ENCODE results near the gene NPSR1.
"Not testable (repeated sequence)": the region's sequence is repeated elsewhere in the genome, so short reads cannot be mapped to it uniquely, and the experiment has no call there.

Gene NPSR1

DNA sequence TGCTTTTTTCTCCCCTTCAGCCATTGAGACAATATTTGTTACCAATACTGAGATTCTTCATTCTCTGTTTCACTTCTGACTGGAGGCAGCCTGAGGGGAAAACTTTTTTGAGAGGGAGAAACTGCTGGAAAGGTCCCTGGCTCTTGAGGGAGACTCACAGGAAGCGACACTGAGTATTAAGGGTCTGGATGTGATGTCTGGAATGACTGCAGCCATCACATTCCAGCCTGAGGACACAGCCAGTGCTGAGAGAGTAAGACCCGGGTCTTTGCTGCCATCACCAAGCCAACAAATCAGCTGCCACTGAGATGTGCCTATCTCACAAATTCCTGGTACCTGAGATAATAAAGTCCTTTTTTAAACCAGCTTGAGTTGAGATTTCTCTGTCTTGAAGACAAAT lies 221.9 kb downstream of the NPSR1 start:
- no peak for TF ChIP-seq ISL1 (CRISPR knock-in tag; IDR thresholded peaks at IDR 0.05)
- no peak for TF ChIP-seq ESRRG (CRISPR knock-in tag; IDR thresholded peaks at IDR 0.05)
- TF ChIP-seq ARNTL (CRISPR knock-in tag; IDR thresholded peaks at IDR 0.05; ENCODE audit: borderline replicate concordance, low read depth), result no peak
- TF ChIP-seq, protein P1, sequence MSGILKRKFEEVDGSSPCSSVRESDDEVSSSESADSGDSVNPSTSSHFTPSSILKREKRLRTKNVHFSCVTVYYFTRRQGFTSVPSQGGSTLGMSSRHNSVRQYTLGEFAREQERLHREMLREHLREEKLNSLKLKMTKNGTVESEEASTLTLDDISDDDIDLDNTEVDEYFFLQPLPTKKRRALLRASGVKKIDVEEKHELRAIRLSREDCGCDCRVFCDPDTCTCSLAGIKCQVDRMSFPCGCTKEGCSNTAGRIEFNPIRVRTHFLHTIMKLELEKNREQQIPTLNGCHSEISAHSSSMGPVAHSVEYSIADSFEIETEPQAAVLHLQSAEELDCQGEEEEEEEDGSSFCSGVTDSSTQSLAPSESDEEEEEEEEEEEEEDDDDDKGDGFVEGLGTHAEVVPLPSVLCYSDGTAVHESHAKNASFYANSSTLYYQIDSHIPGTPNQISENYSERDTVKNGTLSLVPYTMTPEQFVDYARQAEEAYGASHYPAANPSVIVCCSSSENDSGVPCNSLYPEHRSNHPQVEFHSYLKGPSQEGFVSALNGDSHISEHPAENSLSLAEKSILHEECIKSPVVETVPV (CRISPR knock-in tag; IDR thresholded peaks at IDR 0.05), result no peak
- TF ChIP-seq, protein P2, sequence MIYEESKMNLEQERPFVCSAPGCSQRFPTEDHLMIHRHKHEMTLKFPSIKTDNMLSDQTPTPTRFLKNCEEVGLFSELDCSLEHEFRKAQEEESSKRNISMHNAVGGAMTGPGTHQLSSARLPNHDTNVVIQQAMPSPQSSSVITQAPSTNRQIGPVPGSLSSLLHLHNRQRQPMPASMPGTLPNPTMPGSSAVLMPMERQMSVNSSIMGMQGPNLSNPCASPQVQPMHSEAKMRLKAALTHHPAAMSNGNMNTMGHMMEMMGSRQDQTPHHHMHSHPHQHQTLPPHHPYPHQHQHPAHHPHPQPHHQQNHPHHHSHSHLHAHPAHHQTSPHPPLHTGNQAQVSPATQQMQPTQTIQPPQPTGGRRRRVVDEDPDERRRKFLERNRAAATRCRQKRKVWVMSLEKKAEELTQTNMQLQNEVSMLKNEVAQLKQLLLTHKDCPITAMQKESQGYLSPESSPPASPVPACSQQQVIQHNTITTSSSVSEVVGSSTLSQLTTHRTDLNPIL (CRISPR knock-in tag; IDR thresholded peaks at IDR 0.05; ENCODE audit: low read depth), result no peak
- no peak for TF ChIP-seq ZC3H10 (CRISPR knock-in tag; IDR thresholded peaks at IDR 0.05)
- TF ChIP-seq ZFP30 (CRISPR knock-in tag; IDR thresholded peaks at IDR 0.05), result no peak
- TF ChIP-seq CSDC2 (CRISPR knock-in tag; IDR thresholded peaks at IDR 0.05), result no peak
- TF ChIP-seq, protein P3, sequence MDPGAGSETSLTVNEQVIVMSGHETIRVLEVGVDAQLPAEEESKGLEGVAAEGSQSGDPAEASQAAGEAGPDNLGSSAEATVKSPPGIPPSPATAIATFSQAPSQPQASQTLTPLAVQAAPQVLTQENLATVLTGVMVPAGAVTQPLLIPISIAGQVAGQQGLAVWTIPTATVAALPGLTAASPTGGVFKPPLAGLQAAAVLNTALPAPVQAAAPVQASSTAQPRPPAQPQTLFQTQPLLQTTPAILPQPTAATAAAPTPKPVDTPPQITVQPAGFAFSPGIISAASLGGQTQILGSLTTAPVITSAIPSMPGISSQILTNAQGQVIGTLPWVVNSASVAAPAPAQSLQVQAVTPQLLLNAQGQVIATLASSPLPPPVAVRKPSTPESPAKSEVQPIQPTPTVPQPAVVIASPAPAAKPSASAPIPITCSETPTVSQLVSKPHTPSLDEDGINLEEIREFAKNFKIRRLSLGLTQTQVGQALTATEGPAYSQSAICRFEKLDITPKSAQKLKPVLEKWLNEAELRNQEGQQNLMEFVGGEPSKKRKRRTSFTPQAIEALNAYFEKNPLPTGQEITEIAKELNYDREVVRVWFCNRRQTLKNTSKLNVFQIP (CRISPR knock-in tag; IDR thresholded peaks at IDR 0.05; ENCODE audit: borderline replicate concordance, low read depth), result no peak
- TF ChIP-seq ZFP3 (CRISPR knock-in tag; IDR thresholded peaks at IDR 0.05), result no peak
- no peak for TF ChIP-seq OSR1 (CRISPR knock-in tag; IDR thresholded peaks at IDR 0.05)
- no peak for TF ChIP-seq ZNF565 (CRISPR knock-in tag; conservative IDR thresholded peaks at IDR 0.05; ENCODE audit: low read depth)
- no peak for TF ChIP-seq BACH2 (CRISPR knock-in tag; IDR thresholded peaks at IDR 0.05; ENCODE audit: borderline replicate concordance)
- no peak for TF ChIP-seq PPARA (CRISPR knock-in tag; IDR thresholded peaks at IDR 0.05; ENCODE audit: borderline replicate concordance)
- ATAC-seq, result no peak

DNA sequence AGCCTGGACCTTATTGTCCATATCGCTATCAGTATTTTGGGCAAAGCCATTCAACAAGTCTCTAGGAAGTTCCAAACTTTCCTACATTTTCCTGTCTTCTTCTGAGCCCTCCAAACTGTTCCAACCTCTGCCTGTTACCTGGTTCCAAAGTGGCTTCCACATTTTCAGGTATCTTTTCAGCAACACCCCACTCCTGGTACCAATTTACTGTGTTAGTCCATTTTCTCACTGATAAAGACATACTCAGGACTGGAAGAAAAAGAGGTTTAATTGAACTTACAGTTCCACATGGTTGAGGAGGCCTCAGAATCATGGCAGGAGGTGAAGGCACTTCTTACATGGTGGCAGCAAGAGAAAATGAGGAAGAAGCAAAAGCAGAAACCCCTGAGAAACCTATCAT lies 225.8 kb downstream of the NPSR1 start:
- ATAC-seq, result not testable (repeated sequence)

DNA sequence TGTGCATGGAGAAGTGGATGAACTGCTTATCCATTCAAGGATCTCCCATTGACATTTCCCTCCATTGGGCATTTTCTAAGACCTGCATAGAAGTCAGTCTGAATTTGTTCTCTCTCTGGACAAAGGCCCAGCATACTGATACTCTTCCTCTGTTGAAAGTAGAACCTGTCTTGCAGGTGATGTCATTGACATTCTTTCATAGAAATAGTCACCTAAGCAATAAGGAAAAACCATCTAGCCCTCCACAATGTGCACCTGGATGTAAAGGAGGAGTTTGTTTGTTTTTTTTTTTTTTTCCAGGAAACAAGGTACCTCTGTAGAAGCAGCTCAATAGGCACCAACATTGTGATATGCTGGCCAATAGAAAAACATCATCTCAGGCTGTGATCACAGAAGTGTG lies 228.8 kb downstream of the NPSR1 start:
- TF ChIP-seq TCF4 (CRISPR knock-in tag; IDR thresholded peaks at IDR 0.05; ENCODE audit: borderline replicate concordance), result no peak
- no peak for ATAC-seq

DNA sequence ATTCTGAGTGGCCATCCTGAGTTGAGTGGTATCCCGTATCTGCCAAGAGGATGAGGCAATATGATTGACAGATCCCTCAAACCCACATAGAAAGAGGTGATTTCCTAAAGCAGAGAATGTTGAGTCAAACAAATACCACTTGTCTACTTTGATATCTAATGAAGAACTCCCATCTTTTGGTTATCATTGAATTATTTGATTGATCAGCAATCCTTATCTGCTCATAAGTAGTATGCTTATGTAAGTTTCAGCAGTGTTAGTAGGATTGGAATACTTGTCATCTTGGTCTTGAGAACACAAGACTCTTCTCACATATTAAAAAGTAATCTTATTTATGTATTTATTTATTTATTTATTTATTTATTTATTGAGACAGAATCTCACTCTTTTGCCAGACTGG lies 231.9 kb downstream of the NPSR1 start:
- no peak for ATAC-seq
- TF ChIP-seq, protein P1 (CRISPR knock-in tag; IDR thresholded peaks at IDR 0.05), result no peak
- no peak for TF ChIP-seq GLIS3 (CRISPR knock-in tag; IDR thresholded peaks at IDR 0.05)
- TF ChIP-seq, protein P2 (CRISPR knock-in tag; IDR thresholded peaks at IDR 0.05; ENCODE audit: low read depth), result no peak
- TF ChIP-seq ESRRG (CRISPR knock-in tag; IDR thresholded peaks at IDR 0.05), result no peak
- TF ChIP-seq CSDC2 (CRISPR knock-in tag; IDR thresholded peaks at IDR 0.05), result no peak

DNA sequence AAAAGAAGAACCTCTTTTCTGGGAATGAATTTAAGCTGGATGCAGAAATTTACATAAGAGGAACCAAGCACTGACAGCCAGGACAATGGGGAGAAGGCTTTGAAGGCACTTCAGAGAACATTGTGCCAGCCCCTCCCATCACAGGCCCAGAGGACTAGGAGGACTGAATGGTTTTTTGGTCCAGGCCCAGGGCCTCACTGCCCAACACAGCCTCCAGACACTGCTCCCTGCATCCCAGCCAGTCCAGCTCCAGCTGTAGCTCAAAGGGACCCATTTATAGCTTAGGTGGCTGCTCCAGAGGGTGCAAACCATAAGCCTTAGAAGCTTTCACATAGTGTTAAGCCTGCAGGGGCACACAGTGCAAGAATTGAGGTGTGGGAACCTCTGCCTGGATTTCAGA lies 237.2 kb downstream of the NPSR1 start:
- ATAC-seq, result no peak
- TF ChIP-seq, protein P3 (CRISPR knock-in tag; IDR thresholded peaks at IDR 0.05; ENCODE audit: borderline replicate concordance, low read depth), result no peak
- TF ChIP-seq, protein P4, sequence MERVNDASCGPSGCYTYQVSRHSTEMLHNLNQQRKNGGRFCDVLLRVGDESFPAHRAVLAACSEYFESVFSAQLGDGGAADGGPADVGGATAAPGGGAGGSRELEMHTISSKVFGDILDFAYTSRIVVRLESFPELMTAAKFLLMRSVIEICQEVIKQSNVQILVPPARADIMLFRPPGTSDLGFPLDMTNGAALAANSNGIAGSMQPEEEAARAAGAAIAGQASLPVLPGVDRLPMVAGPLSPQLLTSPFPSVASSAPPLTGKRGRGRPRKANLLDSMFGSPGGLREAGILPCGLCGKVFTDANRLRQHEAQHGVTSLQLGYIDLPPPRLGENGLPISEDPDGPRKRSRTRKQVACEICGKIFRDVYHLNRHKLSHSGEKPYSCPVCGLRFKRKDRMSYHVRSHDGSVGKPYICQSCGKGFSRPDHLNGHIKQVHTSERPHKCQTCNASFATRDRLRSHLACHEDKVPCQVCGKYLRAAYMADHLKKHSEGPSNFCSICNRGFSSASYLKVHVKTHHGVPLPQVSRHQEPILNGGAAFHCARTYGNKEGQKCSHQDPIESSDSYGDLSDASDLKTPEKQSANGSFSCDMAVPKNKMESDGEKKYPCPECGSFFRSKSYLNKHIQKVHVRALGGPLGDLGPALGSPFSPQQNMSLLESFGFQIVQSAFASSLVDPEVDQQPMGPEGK (CRISPR knock-in tag; IDR thresholded peaks at IDR 0.05; ENCODE audit: borderline replicate concordance), result no peak
- TF ChIP-seq ZNF8 (CRISPR knock-in tag; IDR thresholded peaks at IDR 0.05), result no peak
- TF ChIP-seq SNAI2 (CRISPR knock-in tag; IDR thresholded peaks at IDR 0.05), result no peak
- TF ChIP-seq ZFP30 (CRISPR knock-in tag; IDR thresholded peaks at IDR 0.05), result no peak
- TF ChIP-seq ARNTL (CRISPR knock-in tag; IDR thresholded peaks at IDR 0.05; ENCODE audit: borderline replicate concordance, low read depth), result no peak
- TF ChIP-seq, protein P1 (CRISPR knock-in tag; IDR thresholded peaks at IDR 0.05), result no peak
- TF ChIP-seq BACH2 (CRISPR knock-in tag; IDR thresholded peaks at IDR 0.05; ENCODE audit: borderline replicate concordance), result no peak
- TF ChIP-seq GLIS3 (CRISPR knock-in tag; IDR thresholded peaks at IDR 0.05), result no peak
- TF ChIP-seq, protein P2 (CRISPR knock-in tag; IDR thresholded peaks at IDR 0.05; ENCODE audit: low read depth), result no peak
- no peak for TF ChIP-seq TOX (CRISPR knock-in tag; IDR thresholded peaks at IDR 0.05; ENCODE audit: borderline replicate concordance)
- TF ChIP-seq ZFP3 (CRISPR knock-in tag; IDR thresholded peaks at IDR 0.05), result no peak

Data from SK-N-SH treated with all-trans-retinoic acid at 6 μM for 48 hours (cell line).